Measurements from ENCODE around the gene GALNT10.

Gene GALNT10

GRCh38 chr5:154300207-154300883 lies 109.8 kb downstream of the GALNT10 start:
- no peak for DNase-seq

GRCh38 chr5:154301726-154302125 lies 111.2 kb downstream of the GALNT10 start:
- no peak for DNase-seq

- no peak for DNase-seq
Measured at GRCh38 chr5:154302161-154302560, 111.6 kb downstream of the GALNT10 start.

GRCh38 chr5:154303133-154303532 lies 112.6 kb downstream of the GALNT10 start:
- no peak for DNase-seq

- DNase-seq, result no peak
Measured at GRCh38 chr5:154308443-154309370, 118.2 kb downstream of the GALNT10 start.

- no peak for DNase-seq
Measured at GRCh38 chr5:154309371-154309745, 118.8 kb downstream of the GALNT10 start.

- DNase-seq, result no peak
Measured at GRCh38 chr5:154309805-154310204, 119.3 kb downstream of the GALNT10 start.

GRCh38 chr5:154311362-154311761 lies 120.8 kb downstream of the GALNT10 start:
- DNase-seq, result no peak

- no peak for DNase-seq
Measured at GRCh38 chr5:154312000-154312399, 121.5 kb downstream of the GALNT10 start.

GRCh38 chr5:154312576-154312975 lies 122.0 kb downstream of the GALNT10 start:
- DNase-seq, result no peak

- DNase-seq, result no peak
Measured at GRCh38 chr5:154313360-154314017, 123.0 kb downstream of the GALNT10 start.

- DNase-seq, result no peak
Measured at GRCh38 chr5:154315196-154315595, 124.7 kb downstream of the GALNT10 start.

GRCh38 chr5:154315756-154316155 lies 125.2 kb downstream of the GALNT10 start:
- no peak for DNase-seq

GRCh38 chr5:154316223-154316935 lies 125.8 kb downstream of the GALNT10 start:
- DNase-seq, result no peak

- DNase-seq, result no peak
Measured at GRCh38 chr5:154317916-154318315, 127.4 kb downstream of the GALNT10 start.

- DNase-seq, result no peak
Measured at GRCh38 chr5:154318691-154319090, 128.2 kb downstream of the GALNT10 start.

- no peak for DNase-seq
Measured at GRCh38 chr5:154319736-154320135, 129.2 kb downstream of the GALNT10 start.

- DNase-seq, result no peak
Measured at GRCh38 chr5:154320224-154321089, 129.9 kb downstream of the GALNT10 start.

- no peak for DNase-seq
Measured at GRCh38 chr5:154321546-154321945, 131.0 kb downstream of the GALNT10 start.

GRCh38 chr5:154324033-154324432 lies 133.5 kb downstream of the GALNT10 start:
- DNase-seq, result no peak

GRCh38 chr5:154325566-154325965 lies 135.0 kb downstream of the GALNT10 start:
- DNase-seq, result no peak

GRCh38 chr5:154329062-154329461 lies 138.5 kb downstream of the GALNT10 start:
- DNase-seq, result no peak
